Islet of Langerhans (tissue), 1 donor: ENCODE measurements around the gene PSAP.

Source experiments
- FAIRE-seq: peaks from one replicate; lab custom pipeline; 2011; peaks lifted over from hg19 to GRCh38; lab: Jason Lieb, UNC

Gene PSAP

DNA sequence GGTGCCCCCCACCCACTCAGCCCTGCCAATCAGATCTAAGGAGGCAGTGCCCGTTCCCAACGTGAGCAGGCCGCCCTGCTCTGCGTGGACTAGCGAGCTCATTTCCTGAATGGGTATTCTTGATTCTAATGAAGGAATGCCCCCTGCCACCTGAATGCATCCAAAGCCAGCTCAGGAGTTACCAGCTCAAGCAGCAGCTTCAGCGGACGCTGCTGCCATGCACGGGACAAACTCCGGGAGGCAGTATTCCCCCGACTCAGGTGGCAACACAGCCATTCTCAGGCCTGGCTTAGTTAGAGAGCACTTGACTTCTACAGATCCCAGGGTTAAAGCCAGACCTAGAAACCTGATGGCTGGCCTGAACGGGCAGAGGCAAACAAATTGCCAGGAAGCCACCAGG lies 25.8 kb downstream of the PSAP start:
- no peak for FAIRE-seq

DNA sequence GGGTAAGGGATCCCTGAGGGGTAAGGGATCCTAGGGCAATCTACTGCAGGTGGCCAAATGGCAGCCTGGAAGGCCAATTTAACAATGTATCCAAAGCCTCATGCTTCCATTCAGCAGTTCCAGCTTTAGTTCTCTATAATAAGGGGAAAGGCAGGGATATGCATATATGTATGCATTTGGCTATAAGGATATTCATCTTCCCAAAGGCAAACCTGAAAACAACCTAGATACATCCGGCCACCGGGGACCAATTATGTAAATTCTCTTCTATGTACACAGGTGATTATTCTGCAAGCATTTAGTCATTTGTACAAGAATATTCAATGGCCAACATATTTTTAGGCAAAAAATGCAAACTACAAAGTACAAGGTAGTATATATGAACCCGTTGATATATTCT lies 26.7 kb downstream of the PSAP start:
- FAIRE-seq = no peak

DNA sequence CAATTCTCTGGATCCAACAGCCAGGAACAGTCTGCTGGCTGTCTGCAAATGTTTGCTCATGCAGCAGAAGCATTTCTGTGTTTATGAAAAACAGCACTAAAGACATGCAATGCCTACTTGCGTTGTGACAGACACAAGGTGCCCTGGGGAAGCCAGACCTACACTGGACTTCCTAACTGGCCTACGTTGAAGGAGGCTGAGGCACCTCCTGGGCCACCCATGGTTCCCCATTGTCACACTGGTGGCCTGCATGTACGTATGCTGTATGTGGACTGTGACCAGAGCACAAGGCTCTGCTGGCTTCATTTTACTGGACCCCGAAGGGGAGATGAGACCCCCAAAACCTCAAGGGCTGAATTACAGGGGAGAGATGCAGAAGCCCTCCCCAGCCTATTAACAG lies 27.7 kb downstream of the PSAP start:
- no peak for FAIRE-seq

DNA sequence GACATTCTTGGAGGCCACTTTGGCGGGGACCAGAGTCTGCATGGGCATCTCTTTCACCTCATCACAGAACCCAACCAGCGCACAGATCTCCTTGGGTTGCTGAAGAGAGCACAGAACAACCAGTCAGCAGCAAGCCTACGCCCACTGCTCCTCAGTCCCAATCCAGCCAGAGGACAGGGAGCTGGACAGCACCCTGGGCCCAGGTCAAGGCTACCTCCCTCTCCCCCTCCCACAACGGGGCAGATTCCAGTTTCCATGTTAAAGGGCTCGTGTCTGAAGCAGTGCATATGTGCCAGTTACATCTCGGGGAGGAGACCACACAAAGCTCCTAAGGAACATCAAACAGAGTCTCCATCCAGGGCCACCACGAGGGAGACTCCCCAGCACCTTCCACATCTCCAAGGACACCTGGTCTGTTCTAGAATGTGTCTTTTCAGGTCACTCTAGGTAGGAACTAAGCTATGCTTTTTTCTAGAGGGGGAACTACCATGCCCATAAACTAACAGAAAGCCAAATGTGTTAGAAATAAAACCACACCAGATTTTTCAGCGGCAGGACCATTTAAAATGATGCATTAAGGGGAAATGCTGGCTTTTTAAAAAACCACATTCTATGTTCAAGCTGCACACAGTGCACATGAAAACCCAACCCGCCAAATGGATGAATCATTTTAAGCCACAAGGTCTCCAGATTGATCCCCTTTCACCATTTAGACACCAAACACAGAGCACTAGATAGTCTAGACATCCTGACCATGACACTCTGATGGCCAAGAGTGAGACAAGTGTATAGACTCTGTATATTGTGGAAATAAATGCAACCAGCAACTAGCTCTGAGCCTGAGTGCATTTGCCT lies 28.9 kb downstream of the PSAP start:
- no peak for FAIRE-seq

DNA sequence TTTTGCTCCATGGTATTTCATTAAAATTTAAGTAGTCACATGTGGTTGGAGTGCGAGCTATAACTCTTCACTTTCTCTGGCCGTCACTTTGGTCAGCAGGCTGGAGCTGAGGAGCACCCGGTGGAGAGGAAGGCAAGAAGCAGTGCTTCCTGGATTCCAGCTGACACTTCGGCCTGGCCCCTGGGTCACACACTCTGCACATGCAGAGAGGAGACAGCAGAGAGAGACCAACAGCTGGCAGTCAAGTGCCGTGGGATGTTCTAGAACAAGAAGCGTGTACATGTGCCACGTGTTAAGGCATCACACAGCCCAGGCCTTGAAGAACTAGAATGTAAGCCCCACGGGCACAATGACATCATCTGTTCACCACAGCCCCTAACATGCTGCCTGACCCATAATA lies 30.1 kb downstream of the PSAP start:
- no peak for FAIRE-seq

DNA sequence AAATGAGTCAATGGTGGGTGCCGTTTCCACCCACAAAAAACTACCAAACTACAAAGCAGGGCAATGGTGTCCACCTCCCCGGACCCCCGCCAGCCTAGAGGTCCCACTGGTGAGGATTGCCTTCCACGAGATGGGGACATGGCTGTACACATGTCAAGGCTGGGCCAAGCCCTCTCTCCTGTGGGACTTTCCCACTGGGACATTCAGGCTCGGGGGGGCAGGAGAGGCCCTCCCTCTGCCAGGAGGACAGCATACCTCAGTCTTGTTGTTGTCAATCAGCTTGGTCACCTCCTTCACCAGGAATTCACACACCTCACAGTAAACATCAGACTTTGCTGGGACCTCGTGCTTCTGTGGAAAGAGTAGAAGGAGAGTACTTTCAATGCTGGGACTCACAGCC lies 31.1 kb downstream of the PSAP start:
- FAIRE-seq = no peak

DNA sequence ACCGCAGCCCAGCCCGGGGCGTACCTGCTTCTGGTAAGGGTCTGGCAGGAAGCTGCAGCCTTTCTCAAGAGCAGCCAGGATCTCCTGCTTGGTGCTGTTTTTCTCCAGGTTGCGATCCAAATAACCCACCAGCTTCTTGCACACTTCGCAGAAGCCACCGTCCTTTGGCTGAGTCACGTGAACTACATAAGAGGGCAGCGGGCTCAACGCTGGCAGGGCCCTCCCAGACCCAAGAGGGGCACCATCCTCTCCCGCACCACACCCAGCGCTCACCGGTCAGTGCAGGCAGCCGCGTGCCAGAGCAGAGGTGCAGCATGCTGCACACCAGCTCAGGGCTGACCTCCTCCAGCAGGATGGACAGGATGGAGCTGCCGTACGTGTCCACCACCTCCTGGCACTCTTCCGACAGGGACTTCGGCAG lies 31.6 kb downstream of the PSAP start:
- FAIRE-seq = no peak

DNA sequence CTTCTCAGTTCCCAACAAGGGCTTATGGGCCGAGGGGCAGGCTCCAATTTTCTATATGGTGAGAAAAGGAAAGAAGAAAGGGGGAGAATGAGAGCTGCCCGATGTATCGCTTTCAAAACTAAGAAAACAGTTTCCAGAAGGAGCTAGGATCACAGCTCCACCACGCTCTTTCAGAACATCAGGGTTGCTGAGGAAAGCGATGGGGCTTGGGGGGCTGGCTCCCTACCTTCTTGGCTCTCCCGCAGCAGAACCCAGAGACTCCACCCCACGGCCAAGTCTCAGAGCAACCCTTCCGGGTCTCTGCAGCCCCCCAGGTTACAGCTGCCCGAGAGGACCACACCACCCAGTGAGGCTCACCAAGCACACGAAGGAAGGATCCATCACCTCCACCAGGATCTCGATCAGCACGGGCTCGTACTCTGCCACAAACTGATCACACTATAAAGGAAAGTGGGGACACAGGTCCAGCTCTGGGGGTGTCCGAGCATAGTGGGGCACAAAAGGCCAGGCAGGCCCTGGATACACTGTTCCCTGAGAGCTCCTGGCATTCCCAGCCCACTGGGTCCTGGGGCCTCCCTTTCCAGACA lies 32.3 kb downstream of the PSAP start:
- FAIRE-seq = no peak

DNA sequence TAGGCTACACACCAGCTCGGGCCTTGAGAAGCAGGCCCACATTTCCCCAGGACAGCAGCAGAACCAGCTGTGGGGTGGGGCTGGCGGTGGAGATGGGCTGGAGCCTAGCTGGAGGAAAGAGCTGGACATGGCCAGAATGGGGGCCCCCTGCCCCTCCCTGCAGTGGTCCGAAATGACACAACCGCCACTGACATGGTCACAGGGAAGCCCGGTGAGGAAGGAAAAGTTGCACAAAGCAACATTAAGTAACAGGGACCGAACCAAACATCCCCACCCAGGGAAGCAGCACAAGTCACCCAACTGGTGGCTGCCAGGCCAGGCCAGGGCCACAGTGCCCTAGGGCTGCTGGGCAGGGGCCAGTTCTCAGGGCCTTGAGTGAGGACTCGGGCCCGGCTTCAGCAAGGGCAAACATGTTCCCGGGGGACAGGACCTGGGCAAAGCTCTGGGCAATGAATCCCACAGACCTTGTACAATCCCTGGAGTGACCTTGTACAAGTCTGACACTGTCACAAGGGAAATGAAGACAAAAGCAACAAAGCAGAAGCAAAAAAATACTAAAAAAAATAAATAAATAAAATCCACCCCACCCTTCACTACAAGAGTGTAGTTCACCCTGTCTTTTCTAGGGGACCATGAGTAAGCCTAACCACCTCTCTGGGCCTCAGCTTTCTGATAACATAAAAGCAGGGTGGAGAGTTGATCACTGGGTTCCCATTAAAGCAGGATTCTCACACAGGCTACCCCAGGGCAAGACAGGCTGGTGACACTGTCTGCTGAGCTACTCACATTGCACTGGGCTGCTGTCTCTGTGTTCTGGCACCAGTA lies 33.0 kb downstream of the PSAP start:
- FAIRE-seq = no peak

DNA sequence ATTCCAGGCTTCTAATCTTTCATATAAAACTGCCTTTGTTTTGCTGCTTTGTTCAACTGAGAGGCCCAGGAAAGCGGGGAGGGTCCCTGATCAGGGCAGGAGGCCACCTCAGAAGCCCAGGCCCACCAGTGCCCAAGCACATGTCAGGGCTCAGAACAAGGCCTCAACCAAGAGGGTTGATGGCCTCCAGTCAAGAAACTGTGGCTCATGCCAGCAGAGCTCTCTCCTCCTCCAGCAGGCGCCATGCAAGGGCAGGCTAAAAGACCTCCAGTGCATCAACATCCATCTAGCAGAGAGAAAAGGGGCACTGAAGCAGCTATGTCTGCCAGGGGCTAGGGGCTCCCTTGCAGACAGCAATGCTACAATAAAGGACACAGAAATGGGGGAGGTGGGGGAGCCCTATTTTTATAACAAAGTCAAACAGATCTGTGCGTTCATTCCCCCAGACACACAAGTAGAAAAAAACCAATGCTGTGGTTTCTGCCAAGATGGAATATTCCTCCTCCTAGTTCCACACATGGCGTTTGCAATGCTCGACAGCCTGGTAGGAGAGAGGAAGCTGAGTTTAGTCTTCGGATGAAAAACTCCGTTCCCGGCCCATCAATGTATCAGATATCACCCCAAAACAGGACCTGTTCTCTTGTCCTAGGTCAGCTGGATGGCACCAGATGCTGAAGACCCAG lies 34.0 kb downstream of the PSAP start:
- FAIRE-seq = no peak

DNA sequence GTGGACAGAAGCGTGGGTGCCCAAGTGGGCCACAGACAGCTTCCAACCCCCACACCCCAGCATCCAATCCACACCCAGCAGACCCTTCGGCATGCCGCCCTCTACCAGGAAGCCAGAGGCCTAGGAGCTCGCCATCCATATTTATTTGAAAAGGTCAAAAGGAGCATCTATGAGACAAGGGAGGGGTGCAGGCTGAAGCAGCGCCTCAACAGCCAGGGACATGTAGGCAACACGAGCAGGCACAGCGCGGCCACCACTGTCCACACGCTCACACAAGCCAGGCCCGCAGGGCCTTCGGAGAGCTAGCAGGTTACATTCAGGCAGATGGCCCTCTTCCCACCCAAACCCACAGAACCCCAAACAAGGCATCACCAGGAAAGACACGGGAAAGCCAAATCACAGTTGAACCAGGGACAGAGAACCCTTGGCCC lies 34.6 kb downstream of the PSAP start:
- no peak for FAIRE-seq

DNA sequence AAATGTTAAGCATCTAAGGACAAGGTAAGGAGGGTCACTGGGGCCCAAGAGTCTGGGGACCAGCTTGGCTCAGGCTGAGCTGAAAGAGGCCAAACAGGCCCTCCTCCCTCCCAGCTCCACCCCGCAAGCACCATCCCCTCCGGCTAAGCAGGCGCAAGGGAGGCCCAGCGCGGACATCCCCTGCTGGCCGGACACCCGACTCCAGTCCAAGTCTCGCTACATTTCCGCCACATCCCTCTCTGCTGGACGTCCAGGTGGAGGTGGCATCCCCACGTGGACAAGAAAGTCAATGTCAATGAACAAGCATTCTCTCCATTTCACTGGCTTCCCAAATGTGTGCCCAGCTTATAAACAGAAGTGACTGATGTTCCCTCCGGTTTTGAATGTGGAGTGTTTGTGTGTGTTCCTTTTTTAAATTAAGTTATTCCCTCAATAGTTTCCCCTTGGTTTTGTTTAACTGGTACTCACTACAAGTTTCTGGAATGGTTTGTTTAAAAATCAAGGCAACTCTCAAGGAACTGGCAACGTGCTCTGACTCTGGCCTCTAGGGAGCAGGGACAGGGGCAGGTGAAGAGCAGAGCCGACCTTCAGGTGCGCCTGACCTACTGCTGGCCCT lies 35.4 kb downstream of the PSAP start:
- no peak for FAIRE-seq

DNA sequence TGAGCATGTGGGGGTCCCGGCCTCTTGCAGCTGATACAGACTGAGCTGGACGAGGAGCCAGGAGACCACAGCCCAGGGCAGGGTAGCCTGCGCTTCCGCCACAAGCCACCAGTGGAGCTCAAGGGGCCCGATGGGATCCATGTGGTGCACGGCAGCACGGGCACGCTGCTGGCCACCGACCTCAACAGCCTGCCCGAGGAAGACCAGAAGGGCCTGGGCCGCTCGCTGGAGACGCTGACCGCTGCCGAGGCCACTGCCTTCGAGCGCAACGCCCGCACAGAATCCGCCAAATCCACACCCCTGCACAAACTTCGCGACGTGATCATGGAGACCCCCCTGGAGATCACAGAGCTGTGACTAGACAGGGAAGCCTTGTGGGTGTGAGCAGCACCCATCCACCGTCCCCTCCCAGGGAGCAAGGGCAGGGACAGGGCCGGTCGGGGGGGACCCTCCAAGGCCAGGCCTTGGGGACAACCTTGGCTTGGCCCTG lies 36.1 kb downstream of the PSAP start:
- FAIRE-seq = no peak

DNA sequence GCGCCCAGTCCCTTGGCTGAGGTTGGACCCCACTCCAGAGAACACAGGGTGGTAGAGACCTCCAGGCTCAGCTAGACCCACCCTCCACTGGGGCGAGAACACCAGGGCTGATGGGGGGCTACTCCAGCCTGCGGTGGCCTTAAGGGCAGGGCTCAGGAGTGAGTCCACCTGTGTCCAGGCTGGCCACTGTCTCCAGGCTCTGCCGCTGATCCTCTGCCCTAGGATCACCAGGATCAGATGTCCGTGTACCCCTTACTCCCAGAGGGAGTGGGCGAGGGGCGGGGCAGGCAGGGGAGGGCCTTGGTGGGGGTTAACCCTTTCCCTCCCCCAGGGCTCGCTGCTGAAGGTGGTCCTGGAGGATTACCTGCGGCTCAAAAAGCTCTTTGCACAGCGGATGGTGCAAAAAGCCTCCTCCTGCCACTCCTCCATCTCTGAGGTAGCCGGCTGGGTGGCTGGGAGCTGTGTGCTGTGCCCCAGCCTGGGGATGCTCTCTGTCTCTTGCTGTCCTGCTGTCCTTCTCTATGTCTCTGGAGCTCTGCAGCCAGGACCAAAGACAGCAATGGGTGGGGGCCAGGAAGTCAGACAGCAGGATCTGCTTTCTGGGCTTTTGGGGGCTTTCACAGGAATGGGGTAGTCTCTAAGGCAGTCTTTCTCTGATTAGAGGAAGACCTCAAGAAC lies 38.0 kb downstream of the PSAP start:
- no peak for FAIRE-seq

DNA sequence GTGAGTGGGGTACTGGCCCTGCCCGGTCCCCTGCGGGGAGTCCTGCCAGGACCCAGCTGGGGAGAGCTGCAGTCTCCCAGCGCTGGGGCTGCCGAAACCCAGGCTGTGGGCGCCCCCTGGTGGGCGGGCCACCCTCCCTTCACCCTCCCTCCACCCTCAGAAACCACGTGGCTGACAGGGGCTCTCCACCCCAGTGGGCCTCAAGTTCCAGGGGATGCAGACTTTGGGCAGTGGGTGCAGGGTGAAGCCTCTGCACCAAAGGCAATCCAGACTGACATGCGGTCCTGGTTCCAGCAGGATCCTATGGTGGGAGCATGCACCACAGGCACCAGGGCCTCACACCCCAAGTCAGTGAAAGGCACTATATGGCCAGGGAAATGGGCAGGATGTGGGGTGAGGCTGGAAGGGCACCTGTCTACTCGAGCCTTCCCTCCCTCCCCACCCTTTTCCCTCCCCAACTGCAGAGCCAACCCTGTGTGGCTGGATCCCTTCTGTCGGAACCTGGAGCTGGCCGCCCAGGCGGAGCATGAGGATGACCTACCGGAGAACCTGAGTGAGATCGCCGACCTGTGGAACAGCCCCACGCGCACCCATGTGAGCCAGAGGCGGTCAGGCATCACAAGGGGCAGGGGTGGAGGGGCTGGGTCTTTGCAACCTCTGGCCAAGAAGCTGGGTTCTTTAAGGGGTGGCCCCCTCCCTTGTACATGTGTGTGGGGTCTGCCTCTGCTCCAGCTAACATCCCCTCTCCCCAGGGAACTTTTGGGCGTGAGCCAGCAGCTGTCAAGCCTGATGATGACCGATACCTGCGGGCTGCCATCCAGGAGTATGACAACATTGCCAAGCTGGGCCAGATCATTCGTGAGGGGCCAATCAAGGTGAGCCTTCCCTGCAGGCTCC lies 38.8 kb downstream of the PSAP start:
- FAIRE-seq = no peak

DNA sequence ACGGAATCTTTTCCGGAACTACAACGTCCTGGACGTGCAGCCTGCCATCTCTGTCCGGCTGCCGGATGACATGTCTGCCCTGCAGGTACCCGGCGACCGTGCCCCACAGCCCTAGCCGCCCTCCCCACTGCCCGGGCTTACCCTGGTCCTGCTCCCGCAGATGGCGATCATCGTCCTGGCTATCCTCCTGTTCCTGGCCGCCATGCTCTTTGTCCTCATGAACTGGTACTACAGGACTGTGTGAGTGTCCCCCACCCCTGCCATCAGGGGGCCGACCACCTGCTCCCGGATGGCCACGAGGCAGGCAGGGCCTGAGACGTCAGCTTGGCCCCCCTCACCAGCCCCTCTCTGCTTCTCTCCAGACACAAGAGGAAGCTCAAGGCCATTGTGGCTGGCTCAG lies 39.7 kb downstream of the PSAP start:
- FAIRE-seq = no peak

DNA sequence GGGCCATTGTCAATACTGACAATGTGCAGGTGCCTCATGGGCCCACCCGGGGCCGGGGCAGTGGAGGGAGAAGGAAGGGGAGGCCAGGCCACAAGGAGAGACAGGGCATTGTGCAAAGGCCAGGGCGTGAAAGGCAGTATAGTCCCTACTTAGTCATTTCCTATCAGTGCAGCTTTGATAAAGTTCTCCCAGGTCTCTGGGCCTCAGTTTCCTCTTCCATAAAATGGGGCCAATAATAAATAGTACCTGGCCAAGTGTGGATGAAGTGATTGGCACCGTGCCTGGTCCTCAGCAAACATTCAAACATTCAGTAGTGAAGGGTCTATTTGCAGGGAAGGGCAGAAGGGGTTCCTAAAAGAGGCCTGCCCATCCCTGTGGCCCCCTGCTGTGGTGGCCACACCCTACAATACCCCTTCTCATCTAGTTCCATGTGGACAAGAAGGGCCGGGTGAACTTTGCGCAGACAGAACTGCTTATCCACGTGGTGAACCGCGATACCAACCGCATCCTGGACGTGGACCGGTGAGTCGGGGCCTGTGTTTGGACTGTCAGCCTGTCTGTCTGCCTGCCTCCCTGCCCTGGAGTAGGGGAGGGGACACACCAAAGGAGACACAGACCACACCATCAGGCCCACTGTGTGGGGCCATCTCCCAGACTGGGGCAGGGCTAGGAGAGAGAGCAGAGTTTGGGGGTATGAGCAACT lies 40.9 kb downstream of the PSAP start:
- FAIRE-seq = no peak

DNA sequence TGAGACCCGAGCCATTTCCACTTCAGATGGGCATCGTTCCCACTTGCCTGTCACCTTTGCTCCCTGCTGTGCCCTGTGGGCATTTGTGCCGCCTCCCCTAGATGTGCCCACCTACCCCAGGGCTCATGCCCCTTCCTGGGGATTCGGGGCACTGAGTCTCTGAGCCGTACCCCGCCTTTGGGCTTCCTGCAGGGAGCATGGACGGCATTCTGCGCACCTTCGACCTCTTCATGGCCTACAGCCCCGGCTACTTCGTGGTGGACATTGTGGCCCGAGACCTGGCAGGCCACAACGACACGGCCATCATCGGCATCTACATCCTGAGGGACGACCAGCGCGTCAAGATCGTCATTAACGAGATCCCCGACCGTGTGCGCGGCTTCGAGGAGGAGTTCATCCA lies 41.4 kb downstream of the PSAP start:
- FAIRE-seq = no peak
